Measurements from ENCODE around the gene IL12RB2.

The IL12RB2 gene, protein sequence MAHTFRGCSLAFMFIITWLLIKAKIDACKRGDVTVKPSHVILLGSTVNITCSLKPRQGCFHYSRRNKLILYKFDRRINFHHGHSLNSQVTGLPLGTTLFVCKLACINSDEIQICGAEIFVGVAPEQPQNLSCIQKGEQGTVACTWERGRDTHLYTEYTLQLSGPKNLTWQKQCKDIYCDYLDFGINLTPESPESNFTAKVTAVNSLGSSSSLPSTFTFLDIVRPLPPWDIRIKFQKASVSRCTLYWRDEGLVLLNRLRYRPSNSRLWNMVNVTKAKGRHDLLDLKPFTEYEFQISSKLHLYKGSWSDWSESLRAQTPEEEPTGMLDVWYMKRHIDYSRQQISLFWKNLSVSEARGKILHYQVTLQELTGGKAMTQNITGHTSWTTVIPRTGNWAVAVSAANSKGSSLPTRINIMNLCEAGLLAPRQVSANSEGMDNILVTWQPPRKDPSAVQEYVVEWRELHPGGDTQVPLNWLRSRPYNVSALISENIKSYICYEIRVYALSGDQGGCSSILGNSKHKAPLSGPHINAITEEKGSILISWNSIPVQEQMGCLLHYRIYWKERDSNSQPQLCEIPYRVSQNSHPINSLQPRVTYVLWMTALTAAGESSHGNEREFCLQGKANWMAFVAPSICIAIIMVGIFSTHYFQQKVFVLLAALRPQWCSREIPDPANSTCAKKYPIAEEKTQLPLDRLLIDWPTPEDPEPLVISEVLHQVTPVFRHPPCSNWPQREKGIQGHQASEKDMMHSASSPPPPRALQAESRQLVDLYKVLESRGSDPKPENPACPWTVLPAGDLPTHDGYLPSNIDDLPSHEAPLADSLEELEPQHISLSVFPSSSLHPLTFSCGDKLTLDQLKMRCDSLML

DNA sequence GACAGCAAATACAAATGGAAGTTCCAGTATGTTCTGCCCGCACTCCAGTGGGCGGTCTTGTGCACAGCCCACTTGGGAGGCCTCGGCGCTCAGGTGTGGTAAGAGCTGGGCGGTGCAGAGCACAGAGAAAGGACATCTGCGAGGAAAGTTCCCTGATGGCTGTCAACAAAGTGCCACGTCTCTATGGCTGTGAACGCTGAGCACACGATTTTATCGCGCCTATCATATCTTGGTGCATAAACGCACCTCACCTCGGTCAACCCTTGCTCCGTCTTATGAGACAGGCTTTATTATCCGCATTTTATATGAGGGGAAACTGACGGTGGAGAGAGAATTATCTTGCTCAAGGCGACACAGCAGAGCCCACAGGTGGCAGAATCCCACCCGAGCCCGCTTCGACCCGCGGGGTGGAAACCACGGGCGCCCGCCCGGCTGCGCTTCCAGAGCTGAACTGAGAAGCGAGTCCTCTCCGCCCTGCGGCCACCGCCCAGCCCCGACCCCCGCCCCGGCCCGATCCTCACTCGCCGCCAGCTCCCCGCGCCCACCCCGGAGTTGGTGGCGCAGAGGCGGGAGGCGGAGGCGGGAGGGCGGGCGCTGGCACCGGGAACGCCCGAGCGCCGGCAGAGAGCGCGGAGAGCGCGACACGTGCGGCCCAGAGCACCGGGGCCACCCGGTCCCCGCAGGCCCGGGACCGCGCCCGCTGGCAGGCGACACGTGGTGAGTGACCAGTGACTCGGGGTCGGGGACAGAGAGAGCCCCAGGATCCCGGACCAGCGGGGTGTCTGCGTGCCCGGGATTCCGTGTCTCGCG lies at the start of gene IL12RB2:
IL12RB2 (plus strand) TSS at position 623 of the 810 bp plus-strand sequence. CDS start 12,496 bp downstream, outside the sequence.
- DNase-seq, result no peak

DNA sequence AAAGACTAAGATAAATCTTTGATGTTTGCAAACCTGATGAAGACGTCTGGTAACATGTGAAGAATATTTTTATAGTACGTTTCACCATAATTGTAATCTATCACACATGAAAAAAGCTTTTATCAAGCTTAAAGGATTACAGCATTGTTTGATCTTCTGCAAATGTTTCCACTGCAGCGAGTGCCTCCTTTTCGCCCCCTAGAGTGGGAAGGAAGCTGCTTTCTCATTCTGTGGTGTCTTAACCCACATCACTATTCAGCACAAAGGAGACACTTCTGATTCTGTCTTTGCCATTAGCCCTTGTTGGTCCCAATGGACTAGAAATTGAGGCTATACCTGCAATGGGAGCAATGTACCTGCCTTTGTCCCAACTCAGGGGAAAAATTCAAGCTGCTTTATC lies 46.0 kb upstream of the IL12RB2 start:
- no peak for DNase-seq

DNA sequence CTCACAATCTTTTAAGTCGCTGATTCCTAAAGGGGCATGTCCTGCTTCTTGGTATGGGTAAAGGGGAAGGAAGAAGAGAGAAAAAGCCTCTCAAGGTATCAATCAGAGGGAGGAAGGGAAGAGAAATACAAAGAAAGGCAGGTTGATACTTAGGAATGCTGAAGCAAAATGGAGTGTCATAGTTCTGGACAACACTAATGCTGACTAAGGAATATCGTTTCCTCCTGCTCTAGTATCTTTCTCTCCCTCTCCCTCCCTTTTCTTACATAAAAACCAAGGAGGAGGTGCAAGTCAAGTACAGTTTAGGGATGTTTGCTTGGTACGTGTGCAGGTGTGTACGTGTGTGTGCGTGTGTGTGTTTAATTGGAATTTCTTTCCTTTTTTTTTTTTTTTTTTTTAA lies 44.9 kb upstream of the IL12RB2 start:
- DNase-seq, result no peak

DNA sequence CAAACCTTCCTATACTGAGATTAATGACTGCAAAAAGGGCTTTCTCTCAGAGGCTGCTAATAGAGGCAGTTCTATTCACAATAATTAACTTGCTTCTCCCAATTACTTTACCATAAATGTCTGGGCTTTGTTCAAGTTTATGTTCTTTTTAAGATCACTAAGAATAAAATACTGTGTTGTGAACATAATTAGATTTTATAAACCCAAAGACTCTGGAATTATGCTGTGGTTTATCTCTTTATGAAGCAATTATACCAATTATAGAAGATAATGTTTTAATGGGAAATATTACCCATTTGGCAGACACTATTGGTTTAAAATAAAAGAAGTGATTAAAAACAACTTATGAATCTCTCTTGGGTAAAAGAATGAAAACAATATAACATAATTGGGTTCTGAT lies 43.5 kb upstream of the IL12RB2 start:
- no peak for DNase-seq

DNA sequence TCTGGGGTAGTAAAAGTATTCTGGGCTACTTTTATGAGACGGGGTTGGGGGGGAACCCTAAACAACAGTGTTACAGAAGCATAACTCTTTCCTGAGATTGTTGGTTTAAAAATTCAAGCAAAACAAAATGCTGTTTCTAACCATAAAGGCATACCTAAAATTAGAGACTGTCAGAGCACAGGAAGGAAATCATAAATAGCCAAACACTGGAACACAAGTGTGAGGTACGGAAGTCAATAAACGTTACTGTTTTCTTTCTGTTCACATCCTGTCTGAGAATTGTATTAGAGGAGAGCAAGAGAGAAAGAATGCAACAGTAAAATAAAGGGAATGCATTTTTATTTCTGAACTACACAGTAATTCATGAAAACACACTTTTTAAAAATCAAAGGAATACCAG lies 42.8 kb upstream of the IL12RB2 start:
- DNase-seq, result no peak

DNA sequence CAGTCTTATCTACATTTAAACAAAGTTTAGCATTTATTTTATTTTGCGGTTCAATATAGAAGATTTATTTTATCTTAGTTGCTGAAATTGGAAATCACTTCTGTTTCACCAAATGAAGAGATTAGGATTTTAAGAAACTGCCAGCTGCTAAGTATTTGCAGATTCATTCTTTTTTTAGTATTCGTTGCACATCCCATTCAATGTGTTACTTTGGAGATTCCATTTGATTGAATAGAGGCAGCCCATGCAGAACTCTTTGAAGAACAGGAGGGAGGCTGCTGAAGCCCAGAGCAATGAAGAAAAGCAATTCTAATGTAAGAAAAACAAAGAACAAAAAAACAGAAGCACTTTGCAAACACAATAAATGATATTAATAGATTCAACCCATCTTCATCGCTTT lies 38.6 kb upstream of the IL12RB2 start:
- no peak for DNase-seq

DNA sequence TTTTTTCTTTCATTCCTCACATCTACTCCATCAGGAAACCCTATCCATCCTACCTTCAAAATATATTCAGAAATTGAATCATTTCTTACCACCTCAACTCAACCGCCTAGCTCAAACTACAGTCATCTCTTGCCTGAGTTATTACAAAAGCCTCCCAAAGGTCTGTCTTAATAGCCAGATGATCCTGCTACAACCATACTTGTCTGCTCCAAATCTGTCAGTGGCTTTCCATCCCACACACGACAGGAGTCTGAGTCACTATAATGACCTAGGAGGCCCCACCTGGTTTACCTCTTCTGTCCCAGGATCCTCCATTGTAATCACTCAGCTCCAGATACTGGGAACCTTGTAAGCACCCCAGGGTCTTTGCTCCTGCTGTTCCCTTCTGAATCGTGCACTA lies 37.1 kb upstream of the IL12RB2 start:
- DNase-seq, result no peak

DNA sequence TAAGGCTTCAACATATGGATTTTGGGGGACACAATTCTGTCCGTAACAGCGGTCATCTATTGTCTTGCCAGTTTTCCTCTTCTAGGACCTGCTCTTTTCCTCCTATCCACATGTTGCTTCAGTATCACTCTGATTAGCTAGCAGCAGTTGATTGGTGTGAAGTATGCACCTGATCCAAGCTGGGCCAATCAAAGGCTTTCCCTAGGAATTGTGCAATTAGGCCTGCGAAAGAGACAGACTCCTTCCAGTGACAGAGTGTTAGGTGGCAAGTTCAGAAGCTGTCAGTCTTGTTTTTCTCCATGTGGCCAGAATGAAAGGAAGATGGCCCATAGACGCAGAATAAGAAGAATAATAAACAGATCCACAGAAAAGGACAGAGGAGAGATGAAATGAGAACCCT lies 34.1 kb upstream of the IL12RB2 start:
- no peak for DNase-seq

DNA sequence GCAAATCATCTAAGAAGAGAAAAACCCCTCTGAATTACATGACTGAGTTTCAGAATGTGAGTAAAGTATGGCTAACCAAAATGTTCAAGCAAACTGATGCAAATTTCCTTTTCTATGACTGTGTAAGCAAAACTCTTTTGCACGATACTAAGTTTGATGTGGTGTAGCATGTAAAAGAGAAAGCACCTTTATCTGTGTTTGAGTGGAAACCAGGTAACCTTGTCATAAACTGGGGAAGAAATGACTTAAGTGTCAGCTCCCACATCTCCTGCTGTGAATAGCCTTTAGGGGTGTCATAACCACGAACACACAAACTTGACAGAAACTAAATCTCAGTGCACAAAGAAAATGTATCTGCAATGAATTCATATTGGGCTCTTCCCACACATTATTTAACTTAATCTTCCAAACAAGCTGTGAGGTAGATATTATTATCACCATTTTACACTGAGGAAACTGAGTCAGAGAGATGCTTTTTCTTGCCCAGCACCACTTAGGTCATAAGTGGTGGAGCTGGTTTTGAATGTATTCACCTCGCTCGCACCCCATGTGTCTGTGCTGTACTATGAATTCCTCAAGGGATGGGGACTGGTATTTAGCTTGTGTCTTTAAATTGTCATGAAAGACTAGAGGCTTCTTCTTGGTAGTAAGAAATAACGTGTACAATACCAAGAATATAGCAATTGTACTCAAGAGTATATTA lies 32.9 kb upstream of the IL12RB2 start:
- no peak for DNase-seq

DNA sequence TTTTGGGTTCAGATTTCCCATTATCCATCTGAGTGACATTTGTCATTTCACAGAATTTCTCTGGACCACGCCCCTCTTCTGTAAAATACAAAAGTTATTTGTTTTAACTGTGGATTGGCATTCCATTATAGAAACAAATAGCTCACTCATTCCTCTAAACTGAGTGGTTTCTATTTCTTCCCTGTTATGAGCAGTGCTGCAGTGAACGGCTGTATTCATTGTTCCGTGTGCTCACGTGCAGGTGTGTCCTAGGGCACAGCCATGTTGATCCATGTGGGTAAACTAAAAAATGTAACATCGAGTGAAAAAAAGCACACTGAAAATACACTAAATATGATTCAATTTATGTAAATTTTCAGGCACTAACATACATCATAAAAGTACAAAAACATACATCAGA lies 27.0 kb upstream of the IL12RB2 start:
- no peak for DNase-seq

DNA sequence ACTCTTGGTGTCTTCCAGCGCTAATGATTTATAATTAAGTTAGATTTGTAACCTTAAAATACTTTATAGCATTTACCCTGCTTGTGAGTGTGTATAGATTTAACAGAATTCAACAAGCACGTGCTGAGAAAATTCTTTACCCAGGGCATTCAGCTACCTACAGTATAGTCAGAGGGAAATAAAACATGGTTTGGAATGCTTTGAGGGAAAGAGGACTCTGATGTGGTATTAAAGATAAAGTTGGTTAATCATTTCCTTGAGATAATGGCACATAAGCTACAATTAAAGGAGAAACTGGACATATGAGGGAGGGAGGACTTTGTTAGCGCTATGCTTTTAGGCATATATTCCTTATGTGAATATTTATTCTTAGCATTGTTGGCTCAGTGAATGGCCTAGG lies 26.4 kb upstream of the IL12RB2 start:
- no peak for DNase-seq

DNA sequence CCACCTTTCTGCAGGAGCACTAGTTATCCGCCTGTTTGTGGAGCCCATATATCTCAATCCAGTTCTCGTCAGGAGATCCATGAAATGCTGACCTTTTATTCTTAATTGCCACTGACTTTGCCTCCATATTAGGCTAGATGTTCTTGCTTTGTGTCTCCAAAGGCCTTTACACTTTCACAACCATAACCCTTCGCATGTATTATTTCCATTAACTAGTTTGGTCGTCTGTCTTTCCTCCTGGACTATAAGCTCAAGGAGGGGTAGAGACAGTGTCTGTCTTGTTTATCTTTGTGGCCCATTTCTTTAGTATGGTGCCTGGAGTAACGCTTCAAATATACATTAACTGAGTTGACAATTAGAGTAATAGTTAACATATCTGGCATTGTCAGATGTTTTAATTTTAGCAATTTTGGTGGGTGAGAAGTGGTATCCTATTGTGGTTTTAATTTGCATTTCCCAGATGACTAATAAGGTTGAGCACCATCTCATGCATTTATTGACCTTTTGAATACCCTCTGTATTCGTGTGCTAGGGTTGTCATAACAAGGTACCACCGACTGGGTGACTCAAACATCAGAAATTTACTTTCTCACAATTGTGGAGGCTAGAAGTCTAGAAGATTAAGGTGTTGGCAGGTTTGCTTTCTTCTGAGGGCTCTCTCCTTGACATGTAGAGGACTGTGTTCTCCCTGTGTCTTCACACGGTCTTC lies 21.7 kb upstream of the IL12RB2 start:
- DNase-seq, result no peak

DNA sequence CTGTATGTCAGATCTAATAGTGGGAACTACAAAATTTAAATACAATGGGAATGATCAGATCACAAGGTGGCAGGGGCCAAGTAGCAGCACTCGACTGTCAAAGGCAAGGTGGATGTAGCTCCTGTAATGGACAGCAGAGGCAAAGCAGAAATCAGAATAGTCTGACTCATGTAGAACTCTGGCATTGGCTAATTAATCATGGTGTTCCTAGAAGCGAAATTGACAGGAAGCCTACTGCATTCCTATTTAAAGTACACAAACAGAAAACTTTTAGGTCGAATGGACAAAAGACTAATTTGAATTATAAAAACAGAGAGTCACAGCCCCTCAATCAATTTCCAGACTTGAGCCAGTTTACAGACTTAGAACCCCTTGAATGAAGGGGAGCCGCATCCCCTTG lies 17.4 kb upstream of the IL12RB2 start:
- DNase-seq, result no peak

DNA sequence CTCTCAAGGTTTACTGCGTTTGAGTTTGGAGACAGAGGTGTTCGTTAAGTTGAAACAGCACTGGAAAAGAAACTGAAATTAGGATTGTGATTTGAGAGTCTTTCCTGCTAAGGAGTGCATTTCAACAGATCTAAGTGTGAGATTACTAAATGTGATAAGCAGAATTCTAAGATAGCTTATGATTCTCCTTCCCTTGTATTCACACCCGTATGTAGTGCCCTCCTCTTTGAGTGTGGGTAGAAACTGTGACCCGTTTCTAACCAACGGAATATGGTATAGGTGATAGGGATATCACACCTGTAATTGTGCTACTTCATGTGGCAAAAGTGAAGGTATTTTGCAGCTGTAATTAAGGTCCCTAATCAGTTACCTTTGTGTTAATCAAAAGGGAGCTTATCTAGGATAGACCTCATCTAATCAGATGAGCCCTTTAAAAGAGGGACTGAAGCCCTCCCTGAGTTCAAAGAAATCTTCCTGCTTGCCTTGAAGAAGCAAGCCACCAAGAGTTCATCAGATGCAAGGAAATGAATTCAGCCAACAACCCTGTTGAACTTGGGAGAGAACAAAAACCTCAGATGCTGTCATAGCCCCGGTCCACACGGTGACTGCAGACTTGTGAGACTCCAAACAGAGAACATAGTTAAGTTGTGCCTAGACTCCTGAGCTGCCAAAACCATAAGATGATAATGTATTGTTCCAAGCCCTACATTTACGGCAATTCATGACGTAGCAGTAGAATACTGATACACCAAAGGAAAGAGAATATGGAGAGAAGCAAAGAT lies 12.6 kb upstream of the IL12RB2 start:
- no peak for DNase-seq

DNA sequence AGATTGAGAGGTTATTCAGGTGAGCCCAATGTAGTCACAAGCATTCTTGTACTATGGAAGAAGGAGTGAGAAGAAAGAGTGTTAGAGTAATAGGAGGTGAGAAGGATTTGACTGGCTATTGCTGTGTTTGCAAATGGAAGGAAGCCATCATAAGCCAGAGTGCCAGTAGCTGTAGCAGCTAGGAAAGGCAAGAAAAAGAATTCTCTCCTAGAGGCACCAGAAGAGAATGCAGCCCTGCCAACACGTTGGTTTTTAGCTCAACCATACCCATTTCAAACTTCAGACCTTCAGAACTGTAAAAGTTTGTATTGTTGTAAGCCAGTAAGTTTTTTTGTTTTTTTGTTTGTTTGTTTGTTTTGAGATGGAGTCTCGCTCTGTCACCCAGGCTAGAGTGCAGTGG lies 8.9 kb upstream of the IL12RB2 start:
- DNase-seq, result no peak

DNA sequence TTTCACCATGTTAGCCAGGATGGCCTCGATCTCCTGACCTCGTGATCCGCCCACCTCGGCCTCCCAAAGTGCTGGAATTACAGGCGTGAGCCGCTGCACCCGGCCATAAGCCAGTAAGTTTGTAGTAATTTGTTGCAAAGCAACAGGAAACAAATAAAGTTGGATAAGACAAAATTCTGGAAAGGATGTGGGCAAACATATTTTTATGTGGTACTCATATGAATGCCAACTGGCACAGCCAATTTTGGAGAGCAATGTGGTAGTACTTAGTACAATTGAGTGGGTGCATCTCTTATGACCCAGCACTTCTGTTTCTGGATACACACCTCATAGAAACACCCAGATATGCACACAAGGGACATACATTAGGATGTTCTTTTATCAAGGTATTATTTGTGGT lies 8.4 kb upstream of the IL12RB2 start:
- DNase-seq, result no peak

DNA sequence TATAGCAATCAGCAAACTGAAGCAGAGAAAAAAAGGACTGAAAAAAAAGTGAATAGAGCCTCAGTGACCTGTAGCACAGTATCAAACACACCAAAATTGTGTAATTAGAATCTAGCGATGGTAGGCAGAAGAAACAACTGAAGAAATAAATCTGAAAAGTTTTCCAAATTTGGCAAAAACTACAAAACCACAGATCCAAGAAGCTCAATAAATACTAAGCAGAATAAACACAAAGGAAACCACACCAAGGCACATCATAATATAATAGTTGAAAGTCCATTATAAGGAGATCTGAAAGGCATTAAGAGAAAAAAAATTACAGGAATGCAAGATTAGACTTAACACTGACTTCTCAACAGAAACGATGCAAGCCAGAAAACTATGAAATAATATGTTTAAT lies 7.1 kb upstream of the IL12RB2 start:
- no peak for DNase-seq

DNA sequence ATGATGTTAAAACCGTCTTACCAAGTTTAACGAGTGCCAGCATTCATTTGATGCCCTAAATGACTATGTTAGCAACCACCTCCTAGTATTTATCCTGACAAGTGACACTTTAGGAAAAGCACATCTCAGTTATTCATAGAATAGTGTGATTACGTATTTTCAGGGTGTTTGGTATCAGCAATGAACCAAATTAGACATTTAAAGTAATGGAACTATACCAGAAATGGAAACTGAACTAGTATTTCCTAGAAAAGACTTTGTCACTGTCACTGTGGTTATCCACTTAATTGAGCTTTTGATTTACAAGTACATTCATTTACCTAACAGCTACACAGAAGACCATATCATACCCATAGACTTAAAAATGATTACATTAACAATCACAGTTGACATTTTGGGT lies 3.6 kb upstream of the IL12RB2 start:
- DNase-seq, result no peak

DNA sequence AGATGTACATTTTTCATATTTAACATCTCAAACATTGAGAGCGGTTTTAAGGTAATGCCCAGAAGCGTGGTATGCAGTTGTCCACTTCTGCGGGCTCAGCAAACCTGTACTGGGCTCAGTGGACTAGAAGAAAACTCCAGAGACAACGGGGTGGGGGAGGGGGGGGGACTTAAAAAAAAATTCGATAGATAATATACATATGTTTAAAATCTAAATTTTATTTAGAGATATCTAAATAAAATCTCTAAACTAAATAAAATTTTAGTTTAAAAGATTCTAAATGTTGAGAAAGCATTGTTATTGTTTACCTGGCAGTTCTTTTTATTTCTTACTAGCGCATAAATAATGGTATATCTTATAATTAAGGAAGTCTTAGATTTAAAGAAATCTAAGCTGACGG lies 1.1 kb upstream of the IL12RB2 start:
- DNase-seq, result no peak

DNA sequence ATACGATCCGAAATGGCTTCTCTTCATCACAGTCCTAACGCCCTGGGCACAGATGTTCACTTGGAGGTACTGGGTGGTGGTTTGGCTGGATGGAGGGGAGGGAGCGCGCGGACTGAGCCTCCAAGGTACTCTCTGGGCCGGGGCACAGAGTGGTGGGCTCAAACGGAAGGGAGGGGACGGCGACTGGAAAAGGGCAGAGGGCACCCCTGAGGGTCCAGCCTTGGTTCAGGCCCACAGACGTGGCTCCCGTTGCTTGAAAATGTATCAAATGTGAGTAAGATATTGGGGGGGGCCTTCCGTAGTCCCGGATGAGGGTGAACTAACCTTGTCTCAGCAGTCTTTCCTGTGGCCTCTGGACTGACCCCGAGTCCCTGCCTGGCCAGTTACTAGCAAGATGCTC lies 463 bp downstream of the IL12RB2 start:
- no peak for DNase-seq

DNA sequence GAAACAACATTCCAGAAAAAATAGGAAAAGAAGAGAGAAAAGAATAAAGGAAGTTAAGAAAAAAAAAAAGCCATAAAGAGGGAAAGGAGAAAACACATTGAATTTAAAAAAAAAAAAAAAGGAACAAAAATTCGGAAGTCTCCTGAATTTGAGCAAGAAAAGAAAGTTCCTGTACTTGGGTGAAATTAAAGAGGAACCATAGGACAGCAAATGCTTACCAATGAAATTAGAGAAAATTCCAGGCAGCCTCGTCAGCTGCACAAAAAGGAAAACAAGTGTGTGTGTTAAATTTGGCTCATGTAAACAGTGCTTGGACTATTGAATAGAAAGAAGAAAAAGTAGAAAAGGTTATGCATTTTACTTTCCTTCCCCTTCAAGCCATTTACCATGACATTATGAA lies 4.9 kb downstream of the IL12RB2 start:
- DNase-seq, result no peak
